ENCODE measurements around the gene PRDM1. TPM values are rescaled to one million over a fixed set of nuclear protein-coding genes. Genes with fewer than 3 reads are reported as not detected.

Gene PRDM1
- 10 to 100 TPM; 29.7 to 37.6 TPM for polyA plus RNA-seq

GRCh38 chr6:106085984-106086813, at the start of gene PRDM1:
Gene PRDM1, plus strand, starts transcription at chr6:106086336. Its CDS starts 218 bp downstream, at chr6:106086554.
- Histone ChIP-seq H3K4me1 (ENCODE audit: control insufficient read depth in 2 of 2, insufficient read depth in 2 of 2, low read length in 1 of 2) (peaks cover 0 to 2% of the 10 kb centered on the region in 2 donors), H3K9me3 (ENCODE audit: control insufficient read depth in 2 of 2, insufficient read depth in 1 of 2, low read depth in 1 of 2, low read length in 1 of 2) (no peaks in the 10 kb centered on the region), H3K36me3 (ENCODE audit: control insufficient read depth in 2 of 2, insufficient read depth in 2 of 2, low read length in 1 of 2) (no peaks in the 10 kb centered on the region), H3K27ac (ENCODE audit: low read depth in 2 of 2, low read length in 1 of 2) (peak within 1 kb of the TSS; percentile 88 to 90), H3K4me3 (ENCODE audit: low read depth in 1 of 2, low read length in 2 of 2) (peak within 1 kb of the TSS; percentile 54 to 80), H3K27me3 (ENCODE audit: control insufficient read depth in 1 of 2, insufficient read depth in 2 of 2, low read length in 2 of 2) (no peaks in the 10 kb centered on the region)
- 1% methylated on average over 44 of the region's 44 CpGs for WGBS, 2 donors

- no peaks in the 10 kb centered on the region for H3K27me3 ChIP-seq (ENCODE audit: control insufficient read depth in 1 of 2, insufficient read depth in 2 of 2, low read length in 2 of 2)
- H3K9me3 ChIP-seq (ENCODE audit: control insufficient read depth in 2 of 2, insufficient read depth in 1 of 2, low read depth in 1 of 2, low read length in 1 of 2): no peaks in the 10 kb centered on the region
- H3K4me1 ChIP-seq (ENCODE audit: control insufficient read depth in 2 of 2, insufficient read depth in 2 of 2, low read length in 1 of 2): no peaks in the 10 kb centered on the region
- H3K4me3 ChIP-seq (ENCODE audit: low read depth in 1 of 2, low read length in 2 of 2): no peak overlapping the region
- no peak overlapping the region for H3K27ac ChIP-seq (ENCODE audit: low read depth in 2 of 2, low read length in 1 of 2)
- no peaks in the 10 kb centered on the region for H3K36me3 ChIP-seq (ENCODE audit: control insufficient read depth in 2 of 2, insufficient read depth in 2 of 2, low read length in 1 of 2)
Observed at GRCh38 chr6:106037060-106037459, 49.1 kb upstream of the PRDM1 start.

DNA sequence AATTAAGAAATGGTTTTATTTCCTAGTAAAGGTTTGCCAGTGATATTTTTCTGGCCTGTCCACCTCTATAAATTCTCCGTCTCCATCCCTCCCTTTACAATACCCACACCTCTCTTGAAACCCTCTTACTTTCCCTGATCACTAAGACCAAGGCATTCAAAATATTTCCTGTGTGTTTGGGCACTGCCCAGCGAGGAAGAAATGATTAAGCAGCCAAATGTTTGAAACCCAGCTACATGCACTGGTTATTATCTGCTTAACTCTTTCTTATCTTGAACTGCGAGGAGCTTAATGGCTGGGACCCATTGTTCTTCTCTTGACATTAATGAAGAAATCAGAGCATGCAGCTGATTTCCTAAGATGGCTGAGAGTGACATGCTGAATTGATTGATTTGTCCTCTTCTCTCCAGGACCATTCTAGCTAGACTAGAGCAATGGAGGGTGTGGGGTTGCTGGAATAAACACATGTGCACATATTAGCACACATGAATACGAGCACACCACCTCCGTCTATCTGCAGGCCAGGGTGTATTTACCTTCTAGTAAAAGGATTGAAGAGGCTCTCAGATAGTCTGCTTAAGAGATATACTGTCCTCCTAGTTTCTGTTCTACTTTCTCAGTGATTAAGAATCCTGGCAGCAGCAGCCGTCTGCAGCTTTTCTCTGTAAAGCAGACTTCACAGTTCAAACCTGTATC, 46.1 kb upstream of the PRDM1 start:
- WGBS, 2 donors: 72 to 78% methylated on average over 6 of the region's 6 CpGs
- no peaks in the 10 kb centered on the region for H3K27me3 ChIP-seq (ENCODE audit: control insufficient read depth in 1 of 2, insufficient read depth in 2 of 2, low read length in 2 of 2)
- no peaks in the 10 kb centered on the region for H3K4me1 ChIP-seq (ENCODE audit: control insufficient read depth in 2 of 2, insufficient read depth in 2 of 2, low read length in 1 of 2)
- H3K36me3 ChIP-seq (ENCODE audit: control insufficient read depth in 2 of 2, insufficient read depth in 2 of 2, low read length in 1 of 2): no peaks in the 10 kb centered on the region
- H3K9me3 ChIP-seq (ENCODE audit: control insufficient read depth in 2 of 2, insufficient read depth in 1 of 2, low read depth in 1 of 2, low read length in 1 of 2): no peaks in the 10 kb centered on the region
- H3K4me3 ChIP-seq (ENCODE audit: low read depth in 1 of 2, low read length in 2 of 2): no peak overlapping the region
- H3K27ac ChIP-seq (ENCODE audit: low read depth in 2 of 2, low read length in 1 of 2): no peak overlapping the region

- Histone ChIP-seq H3K27me3 (ENCODE audit: control insufficient read depth in 1 of 2, insufficient read depth in 2 of 2, low read length in 2 of 2) (no peaks in the 10 kb centered on the region), H3K27ac (ENCODE audit: low read depth in 2 of 2, low read length in 1 of 2) (no peak overlapping the region), H3K4me3 (ENCODE audit: low read depth in 1 of 2, low read length in 2 of 2) (no peak overlapping the region), H3K36me3 (ENCODE audit: control insufficient read depth in 2 of 2, insufficient read depth in 2 of 2, low read length in 1 of 2) (no peaks in the 10 kb centered on the region), H3K4me1 (ENCODE audit: control insufficient read depth in 2 of 2, insufficient read depth in 2 of 2, low read length in 1 of 2) (no peaks in the 10 kb centered on the region), H3K9me3 (ENCODE audit: control insufficient read depth in 2 of 2, insufficient read depth in 1 of 2, low read depth in 1 of 2, low read length in 1 of 2) (no peaks in the 10 kb centered on the region)
- 57 to 91% methylated on average over 1 of the region's 1 CpG for WGBS, 2 donors
Observed at GRCh38 chr6:106044151-106044550, 42.0 kb upstream of the PRDM1 start.

- H3K4me3 ChIP-seq (ENCODE audit: low read depth in 1 of 2, low read length in 2 of 2): no peak overlapping the region
- no peaks in the 10 kb centered on the region for H3K9me3 ChIP-seq (ENCODE audit: control insufficient read depth in 2 of 2, insufficient read depth in 1 of 2, low read depth in 1 of 2, low read length in 1 of 2)
- H3K27ac ChIP-seq (ENCODE audit: low read depth in 2 of 2, low read length in 1 of 2): no peak overlapping the region
- H3K4me1 ChIP-seq (ENCODE audit: control insufficient read depth in 2 of 2, insufficient read depth in 2 of 2, low read length in 1 of 2): no peaks in the 10 kb centered on the region
- no peaks in the 10 kb centered on the region for H3K36me3 ChIP-seq (ENCODE audit: control insufficient read depth in 2 of 2, insufficient read depth in 2 of 2, low read length in 1 of 2)
- H3K27me3 ChIP-seq (ENCODE audit: control insufficient read depth in 1 of 2, insufficient read depth in 2 of 2, low read length in 2 of 2): no peaks in the 10 kb centered on the region
- WGBS, 2 donors: 73 to 92% methylated on average over 2 of the region's 2 CpGs
Observed at GRCh38 chr6:106045077-106045476, 41.1 kb upstream of the PRDM1 start.

GRCh38 chr6:106046116-106046853, 39.9 kb upstream of the PRDM1 start:
- Histone ChIP-seq H3K27ac (ENCODE audit: low read depth in 2 of 2, low read length in 1 of 2) (no peak overlapping the region), H3K27me3 (ENCODE audit: control insufficient read depth in 1 of 2, insufficient read depth in 2 of 2, low read length in 2 of 2) (no peaks in the 10 kb centered on the region), H3K36me3 (ENCODE audit: control insufficient read depth in 2 of 2, insufficient read depth in 2 of 2, low read length in 1 of 2) (no peaks in the 10 kb centered on the region), H3K4me3 (ENCODE audit: low read depth in 1 of 2, low read length in 2 of 2) (no peak overlapping the region), H3K9me3 (ENCODE audit: control insufficient read depth in 2 of 2, insufficient read depth in 1 of 2, low read depth in 1 of 2, low read length in 1 of 2) (no peaks in the 10 kb centered on the region), H3K4me1 (ENCODE audit: control insufficient read depth in 2 of 2, insufficient read depth in 2 of 2, low read length in 1 of 2) (no peaks in the 10 kb centered on the region)
- WGBS, 2 donors: 84 to 87% methylated on average over 10 of the region's 10 CpGs

DNA sequence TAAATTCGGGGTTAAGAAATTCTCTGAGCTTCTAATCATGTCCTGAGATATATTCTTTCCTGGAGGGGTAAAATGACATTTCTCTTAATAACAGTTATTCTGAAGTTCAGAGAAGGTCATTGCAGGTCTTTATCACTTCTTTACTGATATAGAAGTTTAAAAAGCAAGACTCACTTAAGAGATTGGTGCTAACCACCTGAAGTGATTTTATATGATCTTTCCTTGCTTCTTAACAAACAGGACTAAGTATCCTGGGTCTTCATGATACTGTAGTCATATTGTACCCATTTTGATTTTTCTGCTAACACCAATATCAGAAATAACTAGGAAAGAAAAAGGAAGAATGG, 39.3 kb upstream of the PRDM1 start:
- WGBS, 2 donors: 86 to 88% methylated on average over 1 of the region's 1 CpG
- no peaks in the 10 kb centered on the region for H3K4me1 ChIP-seq (ENCODE audit: control insufficient read depth in 2 of 2, insufficient read depth in 2 of 2, low read length in 1 of 2)
- no peaks in the 10 kb centered on the region for H3K9me3 ChIP-seq (ENCODE audit: control insufficient read depth in 2 of 2, insufficient read depth in 1 of 2, low read depth in 1 of 2, low read length in 1 of 2)
- H3K27ac ChIP-seq (ENCODE audit: low read depth in 2 of 2, low read length in 1 of 2): no peak overlapping the region
- no peaks in the 10 kb centered on the region for H3K27me3 ChIP-seq (ENCODE audit: control insufficient read depth in 1 of 2, insufficient read depth in 2 of 2, low read length in 2 of 2)
- H3K36me3 ChIP-seq (ENCODE audit: control insufficient read depth in 2 of 2, insufficient read depth in 2 of 2, low read length in 1 of 2): no peaks in the 10 kb centered on the region
- H3K4me3 ChIP-seq (ENCODE audit: low read depth in 1 of 2, low read length in 2 of 2): no peak overlapping the region

DNA sequence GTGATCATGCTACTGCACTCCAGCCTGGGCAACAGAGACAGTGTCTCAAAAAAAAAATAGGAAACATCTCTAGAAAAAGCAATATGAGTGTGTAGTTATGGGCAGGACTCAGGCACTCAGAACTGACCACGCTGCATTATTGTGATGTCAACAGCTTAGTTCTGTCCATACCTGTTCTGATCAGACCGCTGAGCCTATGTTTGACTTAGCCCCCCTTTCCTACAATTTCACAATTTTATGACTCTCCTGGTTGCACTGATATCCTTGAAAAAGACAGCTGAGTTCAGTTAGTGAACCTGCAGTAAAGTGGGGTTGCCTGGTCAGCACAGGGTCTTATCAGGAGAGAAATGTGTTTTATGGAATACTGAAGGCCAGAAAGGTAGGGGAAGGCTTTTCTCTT, 37.8 kb upstream of the PRDM1 start:
- H3K4me3 ChIP-seq (ENCODE audit: low read depth in 1 of 2, low read length in 2 of 2): no peak overlapping the region
- 92 to 95% methylated on average over 2 of the region's 2 CpGs for WGBS, 2 donors

DNA sequence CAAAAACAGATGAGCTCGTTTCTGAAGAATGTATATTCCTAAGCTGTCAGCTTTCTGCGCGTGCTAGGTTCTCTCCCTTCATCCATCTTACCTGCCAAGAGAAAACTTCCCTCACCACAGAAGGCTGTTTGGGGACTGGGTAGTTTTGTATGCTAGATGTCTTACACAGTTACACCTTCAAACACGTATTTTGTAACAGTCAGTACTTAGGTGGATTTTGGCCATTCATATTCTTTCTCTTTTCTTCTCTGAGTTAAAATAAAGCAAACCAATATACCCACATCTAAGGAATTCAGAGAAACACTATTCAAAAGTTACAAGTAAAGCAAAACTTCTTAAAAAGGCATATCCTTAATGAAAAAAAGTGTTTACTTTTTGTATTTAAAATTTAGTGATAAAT, 35.6 kb upstream of the PRDM1 start:
- H3K9me3 ChIP-seq (ENCODE audit: control insufficient read depth in 2 of 2, insufficient read depth in 1 of 2, low read depth in 1 of 2, low read length in 1 of 2): no peaks in the 10 kb centered on the region
- H3K27me3 ChIP-seq (ENCODE audit: control insufficient read depth in 1 of 2, insufficient read depth in 2 of 2, low read length in 2 of 2): no peaks in the 10 kb centered on the region
- H3K27ac ChIP-seq (ENCODE audit: low read depth in 2 of 2, low read length in 1 of 2): no peak overlapping the region
- WGBS, 2 donors: 75 to 85% methylated on average over 4 of the region's 4 CpGs
- H3K4me1 ChIP-seq (ENCODE audit: control insufficient read depth in 2 of 2, insufficient read depth in 2 of 2, low read length in 1 of 2): no peaks in the 10 kb centered on the region
- no peaks in the 10 kb centered on the region for H3K36me3 ChIP-seq (ENCODE audit: control insufficient read depth in 2 of 2, insufficient read depth in 2 of 2, low read length in 1 of 2)
- H3K4me3 ChIP-seq (ENCODE audit: low read depth in 1 of 2, low read length in 2 of 2): no peak overlapping the region

More for the DNA sequence above, 37.8 kb upstream of the PRDM1 start:
- no peaks in the 10 kb centered on the region for H3K27me3 ChIP-seq (ENCODE audit: control insufficient read depth in 1 of 2, insufficient read depth in 2 of 2, low read length in 2 of 2)
- H3K27ac ChIP-seq (ENCODE audit: low read depth in 2 of 2, low read length in 1 of 2): no peak overlapping the region
- H3K9me3 ChIP-seq (ENCODE audit: control insufficient read depth in 2 of 2, insufficient read depth in 1 of 2, low read depth in 1 of 2, low read length in 1 of 2): no peaks in the 10 kb centered on the region
- no peaks in the 10 kb centered on the region for H3K36me3 ChIP-seq (ENCODE audit: control insufficient read depth in 2 of 2, insufficient read depth in 2 of 2, low read length in 1 of 2)
- no peaks in the 10 kb centered on the region for H3K4me1 ChIP-seq (ENCODE audit: control insufficient read depth in 2 of 2, insufficient read depth in 2 of 2, low read length in 1 of 2)
